ENCODE measurements around the gene MAP7. TPM values are rescaled to one million over a fixed set of nuclear protein-coding genes. Genes with fewer than 3 reads are reported as not detected.

The MAP7 gene
- total RNA-seq, 4 donors from 2014 or later, result 16.5 to 47.1 (median 38.8) TPM

- peak in 2 of 3 donors; percentile 59 to 63 for DNase-seq
- H3K9me3 ChIP-seq, result peaks cover 0 to 5% (median 0%) of the 10 kb centered on the region in 4 donors
- H3K27ac ChIP-seq, result peak overlapping the region; percentile 59 to 91 (median 74)
- no peaks in the 10 kb centered on the region for H3K27me3 ChIP-seq
- no peaks in the 10 kb centered on the region for H3K36me3 ChIP-seq
- TF ChIP-seq POLR2A (IDR thresholded peaks at IDR 0.05), result no peak
- TF ChIP-seq, protein P1, sequence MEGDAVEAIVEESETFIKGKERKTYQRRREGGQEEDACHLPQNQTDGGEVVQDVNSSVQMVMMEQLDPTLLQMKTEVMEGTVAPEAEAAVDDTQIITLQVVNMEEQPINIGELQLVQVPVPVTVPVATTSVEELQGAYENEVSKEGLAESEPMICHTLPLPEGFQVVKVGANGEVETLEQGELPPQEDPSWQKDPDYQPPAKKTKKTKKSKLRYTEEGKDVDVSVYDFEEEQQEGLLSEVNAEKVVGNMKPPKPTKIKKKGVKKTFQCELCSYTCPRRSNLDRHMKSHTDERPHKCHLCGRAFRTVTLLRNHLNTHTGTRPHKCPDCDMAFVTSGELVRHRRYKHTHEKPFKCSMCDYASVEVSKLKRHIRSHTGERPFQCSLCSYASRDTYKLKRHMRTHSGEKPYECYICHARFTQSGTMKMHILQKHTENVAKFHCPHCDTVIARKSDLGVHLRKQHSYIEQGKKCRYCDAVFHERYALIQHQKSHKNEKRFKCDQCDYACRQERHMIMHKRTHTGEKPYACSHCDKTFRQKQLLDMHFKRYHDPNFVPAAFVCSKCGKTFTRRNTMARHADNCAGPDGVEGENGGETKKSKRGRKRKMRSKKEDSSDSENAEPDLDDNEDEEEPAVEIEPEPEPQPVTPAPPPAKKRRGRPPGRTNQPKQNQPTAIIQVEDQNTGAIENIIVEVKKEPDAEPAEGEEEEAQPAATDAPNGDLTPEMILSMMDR (IDR thresholded peaks at IDR 0.05), result no peak
- peak overlapping the region; percentile 61 to 91 (median 74) for H3K4me3 ChIP-seq
- peaks cover 0 to 14% (median 7%) of the 10 kb centered on the region in 4 donors for H3K4me1 ChIP-seq
These were observed 750 bp downstream of the MAP7 start for GRCh38 chr6:136549300-136550044.

GRCh38 chr6:136548582-136549299 is 1.5 kb downstream of the MAP7 start:
- no peak overlapping the region for H3K27ac ChIP-seq

GRCh38 chr6:136547871-136548270 is 2.4 kb downstream of the MAP7 start:
- TF ChIP-seq, protein P1 (IDR thresholded peaks at IDR 0.05), result no peak
- no peak for TF ChIP-seq POLR2A (IDR thresholded peaks at IDR 0.05)
- Histone ChIP-seq H3K4me1 (peaks cover 0 to 14% (median 7%) of the 10 kb centered on the region in 4 donors), H3K9me3 (peaks cover 0 to 5% (median 0%) of the 10 kb centered on the region in 4 donors), H3K27ac (no peak overlapping the region), H3K36me3 (no peaks in the 10 kb centered on the region), H3K27me3 (no peaks in the 10 kb centered on the region), H3K4me3 (no peak overlapping the region)
- DNase-seq, result no peak

More at GRCh38 chr6:136548582-136549299, 1.5 kb downstream of the MAP7 start:
- Histone ChIP-seq H3K27me3 (no peaks in the 10 kb centered on the region), H3K4me1 (peaks cover 0 to 14% (median 7%) of the 10 kb centered on the region in 4 donors), H3K36me3 (no peaks in the 10 kb centered on the region), H3K9me3 (peaks cover 0 to 5% (median 0%) of the 10 kb centered on the region in 4 donors), H3K4me3 (peak overlapping the region in 3 of 4 donors; percentile 61 to 91 (median 73))
- DNase-seq, result no peak
- TF ChIP-seq, protein P1 (IDR thresholded peaks at IDR 0.05), result no peak
- no peak for TF ChIP-seq POLR2A (IDR thresholded peaks at IDR 0.05)

DNA sequence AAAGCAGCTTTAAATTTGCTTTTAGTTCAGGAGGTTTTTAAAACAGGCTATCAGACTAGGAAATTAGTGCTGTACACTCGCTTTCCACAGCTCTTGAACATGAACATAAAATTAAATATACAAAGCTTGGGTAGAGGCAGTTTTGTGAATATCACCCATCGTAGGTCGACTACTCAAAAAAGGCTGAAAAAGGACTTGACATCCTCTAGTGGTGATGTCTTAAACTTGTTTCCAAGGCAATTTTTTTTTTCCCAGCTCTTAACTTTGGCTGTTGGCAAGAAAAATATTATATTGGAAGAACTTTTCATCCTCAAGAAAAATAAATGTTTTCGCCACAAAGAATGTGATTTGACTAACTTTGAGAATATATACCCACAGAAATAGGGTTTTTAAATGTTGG is 2.9 kb downstream of the MAP7 start:
- Histone ChIP-seq H3K27me3 (no peaks in the 10 kb centered on the region), H3K4me3 (no peak overlapping the region), H3K9me3 (peaks cover 0 to 5% (median 0%) of the 10 kb centered on the region in 4 donors), H3K27ac (no peak overlapping the region), H3K36me3 (no peaks in the 10 kb centered on the region), H3K4me1 (peaks cover 0 to 14% (median 7%) of the 10 kb centered on the region in 4 donors)
- DNase-seq, result no peak
- no peak for TF ChIP-seq POLR2A (IDR thresholded peaks at IDR 0.05)
- TF ChIP-seq, protein P1 (IDR thresholded peaks at IDR 0.05), result peak in 4 of 6 experiments; percentile 22 to 71 (median 67)

DNA sequence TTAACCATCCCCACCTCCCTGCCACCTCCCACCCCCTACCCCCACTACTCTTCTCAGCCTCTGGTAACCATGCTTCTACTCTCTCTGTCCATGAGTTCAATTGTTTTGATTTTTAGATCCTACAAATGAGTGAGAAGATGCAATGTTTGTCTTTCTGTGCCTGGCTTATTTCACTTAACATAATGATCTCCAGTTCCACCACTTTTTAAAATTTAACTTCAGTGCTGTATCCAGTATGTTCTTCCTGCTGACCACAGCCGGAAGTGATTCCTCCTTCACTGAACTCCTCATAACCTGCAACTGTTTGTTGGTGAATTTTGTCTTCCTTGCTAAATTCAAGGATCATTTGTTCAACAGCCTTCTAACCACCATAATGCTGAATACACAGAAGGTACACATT is 3.9 kb downstream of the MAP7 start:
- no peaks in the 10 kb centered on the region for H3K27me3 ChIP-seq
- DNase-seq, result no peak
- no peak overlapping the region for H3K27ac ChIP-seq
- no peak for TF ChIP-seq POLR2A (IDR thresholded peaks at IDR 0.05)
- TF ChIP-seq, protein P1 (IDR thresholded peaks at IDR 0.05), result no peak
- H3K4me1 ChIP-seq, result peaks cover 0 to 14% (median 7%) of the 10 kb centered on the region in 4 donors
- no peak overlapping the region for H3K4me3 ChIP-seq
- no peaks in the 10 kb centered on the region for H3K36me3 ChIP-seq
- peaks cover 0 to 5% (median 0%) of the 10 kb centered on the region in 4 donors for H3K9me3 ChIP-seq

Data from Peyer's patch (tissue), 4 donors.